NCI-H187 (cell line): ENCODE measurements around the gene TLCD3B.

Experiments used
- DNase-seq, 2 experiments: peaks; one replicate each; lab custom pipeline; 2025; lab: John Stamatoyannopoulos, UW

The TLCD3B gene

GRCh38 chr16:30004811-30005242 is 26.2 kb downstream of the TLCD3B start:
- DNase-seq: peak in 1 of 2 experiments; percentile 59

DNA sequence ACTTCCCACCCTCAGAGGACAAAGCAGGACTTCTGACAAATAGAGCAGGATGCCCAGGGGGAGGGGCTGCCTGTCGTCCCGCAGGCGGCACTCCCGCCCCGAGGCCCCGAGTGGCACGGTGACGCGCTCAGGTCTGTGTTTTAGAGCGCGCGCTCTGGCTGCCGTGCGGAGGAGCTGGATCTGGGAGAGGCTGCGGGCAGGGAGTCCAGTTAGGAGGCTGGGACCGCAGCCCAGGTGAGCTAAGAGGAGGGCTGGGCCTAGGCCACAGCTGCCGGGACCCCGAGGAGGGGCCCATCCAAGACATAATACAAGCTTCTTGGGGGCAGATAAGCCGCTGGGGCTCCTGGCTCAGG is 26.7 kb downstream of the TLCD3B start:
- peak in 1 of 2 experiments; percentile 59 for DNase-seq

GRCh38 chr16:30003670-30004423 is 27.2 kb downstream of the TLCD3B start:
- no peak for DNase-seq

GRCh38 chr16:30002614-30003346 is 28.3 kb downstream of the TLCD3B start:
- no peak for DNase-seq

DNA sequence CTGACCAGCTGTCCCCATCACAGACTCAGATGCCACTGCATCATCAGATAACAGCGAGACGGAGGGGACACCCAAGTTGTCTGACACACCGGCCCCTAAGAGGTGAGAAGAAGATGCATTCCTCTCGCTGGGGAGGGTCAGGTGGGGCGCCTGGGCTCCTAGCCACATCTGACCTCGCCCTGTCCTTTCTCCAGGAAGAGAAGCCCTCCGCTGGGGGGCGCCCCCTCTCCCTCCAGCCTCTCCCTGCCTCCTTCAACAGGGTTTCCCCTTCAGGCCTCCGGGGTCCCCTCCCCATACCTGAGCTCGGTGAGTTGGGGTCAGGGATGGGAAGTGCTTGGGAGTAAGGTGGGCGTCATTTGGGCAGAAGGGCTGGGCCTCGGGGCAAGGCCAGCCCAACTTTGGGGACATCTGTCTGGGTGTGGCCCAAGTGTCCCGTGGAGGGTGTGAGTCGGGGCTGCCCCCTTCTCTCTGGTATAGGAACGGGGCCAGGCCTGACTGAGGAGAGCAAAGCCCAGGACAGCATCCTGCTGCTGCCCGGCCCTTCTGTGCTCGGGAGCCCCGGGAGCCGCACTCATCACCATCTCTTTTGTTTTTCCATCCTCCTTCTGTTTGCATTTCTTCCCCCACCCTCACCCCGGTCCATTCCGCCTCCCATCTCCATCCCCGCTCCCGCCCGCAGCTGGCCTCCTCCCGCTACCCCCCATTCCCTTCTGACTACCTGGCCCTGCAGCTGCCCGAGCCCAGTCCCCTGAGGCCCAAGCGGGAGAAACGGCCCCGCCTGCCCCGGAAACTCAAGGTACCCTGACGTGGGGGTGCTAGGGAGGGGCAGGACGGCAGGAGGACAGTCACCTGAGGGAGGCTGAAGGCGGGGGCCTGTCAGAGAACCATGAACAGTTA is 30.1 kb downstream of the TLCD3B start:
- DNase-seq: no peak

- DNase-seq: no peak
Measured at GRCh38 chr16:29999605-30000004, 31.5 kb downstream of the TLCD3B start.

- no peak for DNase-seq
Measured at GRCh38 chr16:29996766-29997250, 34.3 kb downstream of the TLCD3B start.

DNA sequence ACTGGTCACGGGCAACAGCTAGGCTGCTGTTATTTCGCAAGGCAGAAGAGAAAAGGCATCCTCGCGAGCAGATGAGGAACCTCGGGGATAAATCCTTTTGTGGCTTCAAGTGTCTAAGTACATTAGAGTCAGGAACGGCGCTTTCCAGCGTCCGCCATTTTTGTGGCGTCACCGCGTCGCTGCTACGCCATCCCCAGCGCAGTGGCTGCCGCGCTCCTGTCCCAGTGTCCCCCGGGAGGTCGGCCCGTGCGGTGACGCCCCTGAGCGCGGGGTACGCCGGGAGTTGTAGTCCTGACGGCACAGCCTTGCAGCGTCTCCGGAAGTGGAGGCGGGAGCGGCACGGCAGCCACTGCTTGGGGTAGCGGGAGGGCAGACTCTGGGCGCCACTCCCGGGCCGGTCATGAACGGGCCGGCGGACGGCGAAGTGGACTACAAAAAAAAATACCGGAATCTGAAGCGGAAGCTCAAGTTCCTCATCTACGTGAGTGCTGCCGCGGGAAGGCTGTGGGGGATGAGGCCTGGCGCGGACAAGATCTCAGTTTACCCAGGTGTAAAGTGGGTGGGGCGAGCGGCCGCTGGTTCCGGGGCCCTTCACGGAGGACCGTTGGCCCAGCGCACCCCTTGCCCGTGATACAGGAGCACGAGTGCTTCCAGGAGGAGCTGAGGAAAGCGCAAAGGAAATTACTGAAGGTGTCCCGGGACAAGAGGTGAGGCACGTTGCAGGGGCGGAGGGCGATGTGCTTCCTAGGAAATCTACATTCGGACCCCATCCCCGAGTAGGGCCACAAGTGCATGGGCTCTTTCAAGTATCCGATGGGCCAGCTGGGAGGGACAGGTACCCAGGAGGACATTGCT is 34.9 kb downstream of the TLCD3B start, which contains the start of gene INO80E:
Gene INO80E (plus strand): TSS at position 331 of the 855 bp plus-strand sequence. CDS start 70 bp downstream, at position 401.
- DNase-seq: peak; percentile 64 to 90

DNA sequence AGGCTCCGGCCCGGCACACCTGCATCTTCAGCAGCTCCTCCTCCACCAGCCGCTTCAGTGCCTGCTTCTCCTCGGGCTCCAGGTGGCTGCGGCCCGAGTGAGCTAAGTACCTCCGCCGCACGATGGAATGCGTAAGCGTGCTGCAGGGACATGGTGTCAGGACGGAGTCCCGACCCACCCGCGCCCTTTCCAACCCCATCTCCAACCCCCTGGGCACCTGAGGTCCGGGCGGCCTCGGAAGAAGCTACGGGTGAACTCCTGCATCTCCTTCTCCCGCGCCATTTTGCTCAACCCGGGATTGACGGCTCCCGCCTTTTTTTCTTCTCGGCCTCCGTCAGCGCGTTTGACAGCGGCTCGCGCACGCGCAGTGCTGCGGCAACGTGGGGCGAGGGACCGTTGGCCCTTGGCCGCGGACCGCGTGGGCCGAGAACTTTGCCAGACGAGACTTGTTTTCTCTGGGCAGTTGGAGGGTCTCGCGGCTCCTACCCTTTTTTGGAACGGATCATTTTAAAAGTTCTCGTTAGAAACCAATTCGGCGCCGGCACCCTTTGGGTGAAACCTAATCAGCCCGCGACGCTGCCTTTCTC is 35.7 kb downstream of the TLCD3B start, which contains the start of gene HIRIP3:
Gene HIRIP3 (minus strand): TSS at position 294 of the 587 bp plus-strand sequence. CDS start 12 bp downstream, at position 282.
- peak; percentile 27 to 69 for DNase-seq

- peak in 1 of 2 experiments; percentile 45 for DNase-seq
Measured at GRCh38 chr16:29994600-29995323, 36.3 kb downstream of the TLCD3B start.

DNA sequence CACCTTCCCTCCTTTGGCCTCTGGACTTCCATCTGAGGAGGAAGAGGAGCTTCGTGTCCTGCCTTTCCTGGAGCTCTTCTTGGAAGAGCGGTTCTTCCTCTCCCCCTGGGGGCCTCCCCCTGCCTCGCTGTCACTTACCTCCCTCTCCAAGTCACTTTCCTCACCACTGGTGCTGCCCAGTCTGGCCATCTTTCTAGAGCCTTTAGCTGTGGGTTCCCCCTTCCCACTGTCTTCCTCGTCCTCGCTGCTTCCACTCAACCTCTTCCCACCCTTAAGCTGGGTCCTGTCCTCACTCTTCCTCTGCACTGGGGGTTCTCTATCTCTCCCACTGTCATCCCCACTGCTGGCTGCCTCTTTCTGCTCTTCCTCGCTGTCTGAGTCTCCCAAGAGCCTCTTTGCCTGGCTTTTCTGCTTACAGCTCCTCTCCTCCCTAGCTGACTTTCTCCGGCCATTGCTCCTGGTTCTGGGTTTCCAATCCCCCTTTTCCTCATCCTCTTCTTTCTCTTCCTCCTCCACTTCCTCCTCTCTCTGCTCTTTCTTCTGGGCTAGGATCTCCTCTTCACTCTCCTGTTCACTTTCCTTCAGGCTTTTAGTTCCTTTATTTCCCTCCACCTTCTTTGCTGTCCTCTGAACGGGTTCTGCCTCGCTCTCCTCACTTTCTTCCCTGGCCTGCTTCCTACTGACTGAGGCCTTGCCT is 37.0 kb downstream of the TLCD3B start:
- DNase-seq: no peak

- DNase-seq: no peak
Measured at GRCh38 chr16:29993191-29993902, 37.7 kb downstream of the TLCD3B start.

DNA sequence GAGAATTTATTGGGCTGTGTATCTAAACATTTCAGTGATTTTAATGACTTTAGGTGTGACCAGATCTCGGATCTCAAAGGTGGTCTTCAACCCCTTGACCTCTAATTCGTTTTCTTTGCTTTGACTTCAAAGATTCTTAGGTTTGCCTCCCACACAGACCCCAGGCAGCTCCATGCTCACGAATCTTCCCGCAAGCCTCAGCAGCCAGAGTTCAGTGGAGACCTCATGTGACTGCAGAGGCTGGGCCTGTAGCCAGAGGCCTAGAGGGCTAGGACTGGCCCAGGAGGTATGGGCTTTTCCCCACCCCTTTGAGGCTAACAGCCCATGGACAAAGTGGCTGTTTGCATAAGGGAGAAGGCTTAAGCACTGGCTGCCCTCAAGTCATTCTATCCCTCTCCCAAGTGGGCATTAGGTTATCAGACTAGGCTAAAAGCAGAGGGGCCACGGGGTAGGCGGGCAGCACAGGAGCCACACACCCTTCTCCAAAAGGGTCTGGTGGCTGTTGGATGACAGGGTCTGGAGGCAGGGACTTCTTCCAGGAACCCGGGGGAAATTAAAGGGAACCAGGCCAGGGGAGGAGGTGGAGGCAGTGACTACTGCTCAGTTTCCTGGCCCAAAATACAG is 38.6 kb downstream of the TLCD3B start:
- no peak for DNase-seq

GRCh38 chr16:29991571-29991904 is 39.5 kb downstream of the TLCD3B start:
- no peak for DNase-seq

- no peak for DNase-seq
Measured at GRCh38 chr16:29990883-29991570, 40.0 kb downstream of the TLCD3B start.

GRCh38 chr16:29990034-29990433 is 41.0 kb downstream of the TLCD3B start:
- DNase-seq: no peak

DNA sequence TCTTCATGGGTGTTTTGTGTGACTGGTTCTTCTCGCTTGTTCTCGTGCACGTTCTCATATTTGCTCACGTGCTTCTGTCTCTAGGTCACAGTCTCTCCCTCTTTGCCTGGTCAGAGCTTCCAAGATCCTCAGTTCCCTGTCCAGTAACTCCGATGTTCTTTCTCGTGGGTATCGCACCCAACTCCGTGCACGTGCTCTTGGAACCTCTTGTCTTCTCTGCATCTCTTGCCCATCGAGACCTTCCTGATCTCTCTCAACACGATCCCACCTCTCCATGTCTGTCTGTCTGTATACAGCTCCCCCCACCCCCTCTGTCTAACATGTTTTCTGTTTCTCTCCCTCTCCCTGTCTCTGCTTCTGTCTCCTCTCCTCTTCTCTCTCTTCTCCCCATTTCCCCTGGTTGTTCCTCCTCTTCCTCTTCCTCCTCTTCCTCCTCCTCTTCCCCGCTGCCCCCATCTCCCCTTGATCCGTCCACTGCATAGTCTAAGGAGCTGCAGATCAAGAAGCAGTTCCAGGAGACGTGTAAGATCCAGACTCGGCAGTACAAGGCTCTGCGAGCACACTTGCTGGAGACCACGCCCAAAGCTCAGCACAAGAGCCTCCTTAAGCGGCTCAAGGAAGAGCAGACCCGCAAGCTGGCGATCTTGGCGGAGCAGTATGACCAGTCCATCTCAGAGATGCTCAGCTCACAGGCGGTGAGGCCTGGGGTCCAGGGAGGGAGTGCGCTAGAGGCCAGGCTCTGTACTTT is 41.8 kb downstream of the TLCD3B start:
- DNase-seq: no peak
